GM19372 (cell line): ENCODE results near the gene BAIAP2L1.
"Not testable (repeated sequence)": the region's sequence is repeated elsewhere in the genome, so short reads cannot be mapped to it uniquely, and the experiment has no call there.

Experiments used
- ATAC-seq: cut with Tn5 transposase; IDR thresholded peaks from one replicate; pipeline ENCODE4 v1.9.1; 2021; ENCODE audit warnings: mild to moderate bottlenecking, low read depth, moderate library complexity; ENCODE audit not compliant: unreplicated experiment

BAIAP2L1 gene

GRCh38 chr7:98399462-98399861, 1.4 kb downstream of the BAIAP2L1 start:
- no peak for ATAC-seq

GRCh38 chr7:98398567-98399372, 2.1 kb downstream of the BAIAP2L1 start:
- ATAC-seq, result no peak

- ATAC-seq, result no peak
Observed at GRCh38 chr7:98396768-98397167, 4.1 kb downstream of the BAIAP2L1 start.

- no peak for ATAC-seq
Observed at GRCh38 chr7:98395951-98396350, 4.9 kb downstream of the BAIAP2L1 start.

- ATAC-seq, result no peak
Observed at GRCh38 chr7:98395481-98395880, 5.4 kb downstream of the BAIAP2L1 start.

GRCh38 chr7:98394377-98394836, 6.5 kb downstream of the BAIAP2L1 start:
- ATAC-seq, result no peak

- ATAC-seq, result no peak
Observed at GRCh38 chr7:98387544-98388226, 13.2 kb downstream of the BAIAP2L1 start.

GRCh38 chr7:98387131-98387530, 13.8 kb downstream of the BAIAP2L1 start:
- ATAC-seq, result no peak

GRCh38 chr7:98385532-98385931, 15.4 kb downstream of the BAIAP2L1 start:
- not testable (repeated sequence) for ATAC-seq

GRCh38 chr7:98378210-98378819, 22.6 kb downstream of the BAIAP2L1 start:
- ATAC-seq, result no peak

- ATAC-seq, result no peak
Observed at GRCh38 chr7:98376711-98377110, 24.2 kb downstream of the BAIAP2L1 start.

- ATAC-seq, result no peak
Observed at GRCh38 chr7:98375664-98376063, 25.2 kb downstream of the BAIAP2L1 start.

GRCh38 chr7:98374285-98374680, 26.6 kb downstream of the BAIAP2L1 start:
- no peak for ATAC-seq

- no peak for ATAC-seq
Observed at GRCh38 chr7:98372993-98373392, 27.9 kb downstream of the BAIAP2L1 start.

- ATAC-seq, result no peak
Observed at GRCh38 chr7:98369726-98370125, 31.2 kb downstream of the BAIAP2L1 start.

GRCh38 chr7:98368716-98369115, 32.2 kb downstream of the BAIAP2L1 start:
- ATAC-seq, result no peak

GRCh38 chr7:98366562-98366938, 34.3 kb downstream of the BAIAP2L1 start:
- ATAC-seq, result no peak

- ATAC-seq, result no peak
Observed at GRCh38 chr7:98365863-98366561, 34.9 kb downstream of the BAIAP2L1 start.

GRCh38 chr7:98364220-98364619, 36.7 kb downstream of the BAIAP2L1 start:
- no peak for ATAC-seq

GRCh38 chr7:98362517-98362916, 38.4 kb downstream of the BAIAP2L1 start:
- no peak for ATAC-seq
